Measurements from ENCODE around the gene PEX5L.

- TF ChIP-seq CEBPZ (IDR thresholded peaks at IDR 0.05; ENCODE audit: low read depth, low read length) = no peak
- TF ChIP-seq ESRRA (IDR thresholded peaks at IDR 0.05; ENCODE audit: low read length) = no peak
- TF ChIP-seq POLR2A (IDR thresholded peaks at IDR 0.05; ENCODE audit: low read depth, low read length) = no peak
- TF ChIP-seq CTCF (IDR thresholded peaks at IDR 0.05 in 2 of 3, conservative IDR thresholded peaks at IDR 0.05 in 1 of 3; ENCODE audit: control insufficient read depth in 2 of 3, extremely low read depth in 1 of 3, insufficient read depth in 1 of 3, low read depth in 3 of 3, low read length in 3 of 3) = no peak
- TF ChIP-seq ZNF592 (IDR thresholded peaks at IDR 0.05) = no peak
These were observed 36.8 kb upstream of the PEX5L start for GRCh38 chr3:180073561-180073960.
